Measurements from ENCODE around the gene REV1.

Gene REV1

GRCh38 chr2:99489761-99490622 is at the start of gene REV1:
TSS of gene REV1 (minus strand) at chr2:99490017. CDS start at chr2:99464975, 25,042 bp downstream.
- TF ChIP-seq CTCF (IDR thresholded peaks at IDR 0.05; ENCODE audit: low read depth, low read length) = peak; percentile 65
- H3K9me3 ChIP-seq (ENCODE audit: severe bottlenecking) = no peaks in the 10 kb centered on the region
- H3K4me3 ChIP-seq (ENCODE audit: low read depth, low read length) = peak within 1 kb of the TSS; percentile 86
- H3K36me3 ChIP-seq = no peaks in the 10 kb centered on the region; the same call in 1 of the 2 replicates
- DNase-seq = peak; percentile 95
- no peaks in the 10 kb centered on the region for H3K27me3 ChIP-seq (ENCODE audit: insufficient read depth, low read depth, severe bottlenecking)
- H3K27ac ChIP-seq = peak within 1 kb of the TSS; percentile 96

- no peak for DNase-seq
- no peak overlapping the region for H3K4me3 ChIP-seq (ENCODE audit: low read depth, low read length)
- H3K36me3 ChIP-seq = no peaks in the 10 kb centered on the region
- H3K9me3 ChIP-seq (ENCODE audit: severe bottlenecking) = peaks cover 4% of the 10 kb centered on the region
- no peak overlapping the region for H3K27ac ChIP-seq
- H3K27me3 ChIP-seq (ENCODE audit: insufficient read depth, low read depth, severe bottlenecking) = peaks cover 23% of the 10 kb centered on the region
- TF ChIP-seq CTCF (IDR thresholded peaks at IDR 0.05; ENCODE audit: low read depth, low read length) = no peak
Observed at GRCh38 chr2:99537910-99538485, 48.2 kb upstream of the REV1 start.

GRCh38 chr2:99524056-99524455 is 34.2 kb upstream of the REV1 start:
- Histone ChIP-seq H3K9me3 (ENCODE audit: severe bottlenecking) (no peaks in the 10 kb centered on the region), H3K36me3 (no peaks in the 10 kb centered on the region), H3K27ac (no peak overlapping the region), H3K4me3 (ENCODE audit: low read depth, low read length) (no peak overlapping the region), H3K27me3 (ENCODE audit: insufficient read depth, low read depth, severe bottlenecking) (peaks cover 58% of the 10 kb centered on the region)
- no peak for TF ChIP-seq CTCF (IDR thresholded peaks at IDR 0.05; ENCODE audit: low read depth, low read length)
- peak; percentile 56 for DNase-seq

- peaks cover 42% of the 10 kb centered on the region for H3K27me3 ChIP-seq (ENCODE audit: insufficient read depth, low read depth, severe bottlenecking)
- DNase-seq = no peak
- H3K27ac ChIP-seq = no peak overlapping the region
- TF ChIP-seq CTCF (IDR thresholded peaks at IDR 0.05; ENCODE audit: low read depth, low read length) = no peak
- H3K9me3 ChIP-seq (ENCODE audit: severe bottlenecking) = no peaks in the 10 kb centered on the region
- no peaks in the 10 kb centered on the region for H3K36me3 ChIP-seq
- H3K4me3 ChIP-seq (ENCODE audit: low read depth, low read length) = no peak overlapping the region
Observed at GRCh38 chr2:99522157-99522556, 32.3 kb upstream of the REV1 start.

- no peaks in the 10 kb centered on the region for H3K36me3 ChIP-seq
- no peak overlapping the region for H3K4me3 ChIP-seq (ENCODE audit: low read depth, low read length)
- H3K27me3 ChIP-seq (ENCODE audit: insufficient read depth, low read depth, severe bottlenecking) = peaks cover 30% of the 10 kb centered on the region
- no peak for DNase-seq
- H3K27ac ChIP-seq = no peak overlapping the region
- TF ChIP-seq CTCF (IDR thresholded peaks at IDR 0.05; ENCODE audit: low read depth, low read length) = no peak
- no peaks in the 10 kb centered on the region for H3K9me3 ChIP-seq (ENCODE audit: severe bottlenecking)
Observed at GRCh38 chr2:99520813-99521212, 31.0 kb upstream of the REV1 start.
